HG03103 (cell line): Measurements from ENCODE around the gene UBASH3B.
"Not testable (repeated sequence)": the region's sequence is repeated elsewhere in the genome, so short reads cannot be mapped to it uniquely, and the experiment has no call there.

Source experiments
- ATAC-seq: cut with Tn5 transposase; IDR thresholded peaks from one replicate; pipeline ENCODE4 v1.9.1; 2021; ENCODE audit warnings: low read depth; ENCODE audit not compliant: unreplicated experiment

UBASH3B gene

DNA sequence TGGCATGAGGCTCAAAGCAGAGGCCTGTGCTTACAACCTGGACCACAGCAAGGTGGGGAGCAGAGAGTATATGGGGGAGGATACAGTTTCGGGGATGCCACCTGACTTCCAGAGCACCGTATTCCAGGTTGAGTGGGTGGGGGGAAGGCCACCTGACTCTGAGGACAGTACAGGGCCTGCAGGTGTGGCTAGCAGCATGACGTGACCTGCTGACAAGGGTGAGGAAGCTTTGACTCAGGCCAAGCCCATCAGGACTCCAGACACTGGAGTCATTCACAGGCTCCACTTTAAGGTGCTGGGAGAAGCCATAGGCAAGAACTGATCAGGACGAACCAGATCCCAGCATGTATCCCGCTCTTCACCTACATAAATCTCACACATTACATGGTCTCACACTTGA is 148.2 kb downstream of the UBASH3B start:
- ATAC-seq = no peak

DNA sequence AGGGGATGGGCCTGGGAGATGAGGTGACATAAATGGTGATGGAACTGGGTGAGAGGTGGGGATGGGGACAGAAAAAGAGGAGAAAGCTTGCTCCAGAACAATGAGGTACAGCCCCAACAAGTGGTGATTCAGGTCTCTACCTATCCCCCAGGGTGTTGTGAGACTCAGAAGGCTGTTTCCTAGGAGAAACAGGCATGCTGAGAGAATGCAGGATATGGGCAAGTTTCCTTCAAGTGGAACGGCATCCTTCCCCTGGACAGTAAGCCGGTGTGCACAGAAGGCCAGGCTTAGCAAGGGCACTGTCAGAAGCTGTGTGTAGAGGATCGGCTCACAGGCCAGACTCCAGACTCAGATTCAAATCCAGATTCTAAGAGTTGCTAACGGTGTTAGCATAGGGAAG is 148.6 kb downstream of the UBASH3B start:
- ATAC-seq = no peak

DNA sequence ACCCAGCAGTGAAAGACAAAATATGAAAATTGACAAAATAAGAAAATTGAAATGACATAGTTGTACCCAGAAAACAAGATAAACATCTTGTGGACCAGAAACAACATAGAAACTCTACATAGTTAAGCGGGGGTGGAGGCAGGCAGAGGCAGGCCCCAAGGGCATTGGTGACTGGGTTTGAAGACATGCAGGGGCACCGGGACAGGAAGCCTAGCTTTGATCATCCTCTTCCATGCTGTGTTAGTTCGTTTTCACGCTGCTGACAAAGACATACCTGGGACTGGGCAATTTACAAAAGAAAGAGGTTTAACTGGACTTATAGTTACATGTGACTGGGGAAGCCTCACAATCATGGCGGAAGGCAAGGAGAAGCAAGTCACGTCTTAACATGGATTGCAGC is 149.3 kb downstream of the UBASH3B start:
- no peak for ATAC-seq

DNA sequence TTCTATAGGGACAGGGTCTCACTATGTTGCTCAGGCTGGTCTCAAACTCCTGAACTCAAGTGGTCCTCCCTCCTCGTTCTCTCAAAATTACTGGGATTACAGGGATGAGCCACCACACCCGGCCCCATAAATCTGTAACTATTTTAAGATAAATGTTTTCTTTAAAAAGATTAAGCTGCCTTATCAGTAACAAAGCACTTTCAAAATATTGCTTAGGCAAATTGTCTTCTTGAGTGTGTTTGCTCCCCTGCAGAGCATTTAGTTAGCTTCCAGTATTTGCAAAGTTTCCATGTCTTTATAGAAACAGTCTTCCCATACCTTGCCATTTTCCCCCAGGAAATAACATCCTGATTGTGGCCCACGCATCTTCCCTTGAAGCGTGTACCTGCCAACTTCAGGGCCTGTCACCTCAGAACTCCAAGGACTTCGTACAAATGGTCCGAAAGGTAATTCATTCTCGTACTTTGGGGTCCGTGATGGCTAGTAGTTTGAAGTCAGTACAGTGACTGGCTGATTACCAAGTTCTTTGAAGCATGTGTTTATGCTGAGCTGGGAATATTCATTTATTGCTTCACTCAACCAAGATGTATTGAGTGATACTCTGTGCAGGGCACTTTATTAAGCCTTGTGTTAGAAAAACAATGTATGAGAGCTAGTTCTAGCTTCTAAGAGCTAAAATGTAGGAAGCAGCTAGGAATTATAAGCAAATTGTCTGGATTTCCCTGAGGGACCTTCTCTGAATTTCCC is 152.4 kb downstream of the UBASH3B start:
- ATAC-seq = no peak

DNA sequence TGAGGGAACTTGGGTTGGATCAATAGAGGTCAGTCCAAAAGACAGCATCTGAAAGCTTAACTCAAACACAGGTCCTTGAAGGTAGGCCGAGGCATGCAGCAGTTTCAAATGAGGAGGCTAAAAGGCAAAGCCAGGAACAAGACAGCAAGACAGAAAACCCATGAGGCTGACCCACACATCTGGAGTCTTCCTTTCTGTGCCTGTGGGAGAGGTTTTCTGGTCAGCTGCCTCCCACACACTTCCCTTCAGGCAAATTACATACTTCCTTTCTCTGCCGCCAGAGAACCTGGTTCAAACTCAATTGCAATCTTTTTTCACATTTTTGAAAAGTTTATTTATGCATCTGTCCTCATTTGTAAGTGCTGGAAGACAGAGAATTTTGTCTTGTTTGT is 153.0 kb downstream of the UBASH3B start:
- ATAC-seq = peak; percentile 75

DNA sequence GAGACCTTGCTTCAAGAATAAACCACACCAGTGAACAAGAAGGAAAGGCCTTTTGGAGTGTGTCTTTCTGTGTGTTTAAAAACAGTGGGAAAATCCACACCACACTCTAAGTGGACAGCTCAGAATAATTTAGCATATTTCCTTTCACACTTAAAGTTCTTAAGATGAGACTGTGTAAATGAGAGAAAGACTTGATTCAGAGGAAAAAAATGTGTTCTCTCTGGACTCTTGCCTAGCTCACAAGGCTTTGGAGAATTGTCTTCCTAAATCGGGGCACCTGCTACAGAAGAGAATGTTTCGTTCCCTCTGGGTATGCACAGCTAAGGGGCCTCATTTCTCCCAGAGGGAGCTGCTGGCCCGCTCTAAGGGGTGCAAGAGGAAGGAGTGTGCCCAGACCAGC is 154.3 kb downstream of the UBASH3B start:
- no peak for ATAC-seq

DNA sequence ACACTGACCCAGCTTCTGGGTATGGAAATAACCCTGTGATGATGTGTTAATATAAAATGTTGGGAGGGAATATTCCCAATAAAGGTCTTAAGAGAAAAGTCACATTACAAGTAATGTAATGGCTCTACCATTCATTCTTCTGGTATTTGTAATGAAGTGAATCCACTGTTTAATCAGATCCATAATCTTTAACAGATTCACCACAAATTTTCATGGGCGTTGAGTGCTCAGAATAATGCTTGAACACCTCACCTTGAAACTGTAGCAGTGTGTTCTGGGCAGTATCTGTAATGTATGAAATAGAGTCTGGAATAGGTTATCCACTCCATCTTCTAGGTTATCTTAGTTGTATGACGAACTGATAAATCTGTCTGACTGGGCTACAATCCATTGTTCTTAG is 156.2 kb downstream of the UBASH3B start:
- ATAC-seq = no peak

DNA sequence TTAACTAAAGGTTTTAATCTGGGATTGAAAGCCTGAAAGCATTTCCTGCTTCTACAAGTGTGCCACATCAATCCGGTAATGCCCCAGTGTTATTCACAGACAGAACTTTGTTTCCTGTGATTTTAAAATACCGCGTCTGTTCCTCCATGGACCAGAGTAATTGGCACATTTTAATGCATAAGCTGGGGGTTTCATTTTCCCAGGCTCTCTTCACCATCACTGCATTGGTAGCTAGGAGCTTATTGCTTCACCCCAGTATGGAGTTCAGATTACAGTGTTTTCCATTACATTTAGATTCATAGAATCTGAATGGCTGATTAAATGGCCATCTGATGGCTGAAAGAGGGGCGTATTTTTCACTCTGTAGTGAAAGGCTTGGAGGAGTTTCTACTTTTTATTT is 157.1 kb downstream of the UBASH3B start:
- no peak for ATAC-seq

DNA sequence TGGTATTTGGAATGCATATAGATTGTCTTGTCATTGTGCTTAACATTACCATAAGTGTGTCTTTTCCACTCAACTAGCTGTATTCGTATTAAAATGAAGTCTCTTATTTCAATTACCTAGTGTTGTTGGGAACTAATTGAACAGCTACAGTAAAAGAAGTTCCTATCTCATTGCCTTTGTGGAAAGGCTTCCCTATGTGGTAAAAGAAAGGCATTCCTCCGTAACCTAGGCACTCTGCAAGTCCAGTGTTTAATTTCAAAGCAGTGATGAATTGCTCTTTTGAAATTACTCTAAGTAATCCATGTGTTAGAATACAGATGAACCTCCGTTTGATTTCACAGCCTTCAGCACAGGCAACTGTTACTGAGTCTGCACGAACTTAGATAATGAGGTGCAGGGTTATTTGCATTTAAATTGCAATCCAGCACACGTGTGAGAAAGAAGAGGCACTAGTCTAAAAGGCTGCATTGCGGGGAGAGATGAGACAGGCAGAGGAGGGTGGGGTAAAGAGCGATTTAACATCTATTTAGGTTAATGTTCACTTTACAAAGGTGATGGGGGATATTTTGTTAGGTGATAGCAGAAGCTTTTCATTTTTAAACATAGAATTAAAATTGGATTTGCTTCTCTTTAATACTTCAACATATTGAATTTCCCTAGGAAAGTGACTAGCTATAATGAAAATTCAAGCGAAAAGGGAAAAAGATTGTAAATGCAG is 157.8 kb downstream of the UBASH3B start:
- ATAC-seq = no peak

DNA sequence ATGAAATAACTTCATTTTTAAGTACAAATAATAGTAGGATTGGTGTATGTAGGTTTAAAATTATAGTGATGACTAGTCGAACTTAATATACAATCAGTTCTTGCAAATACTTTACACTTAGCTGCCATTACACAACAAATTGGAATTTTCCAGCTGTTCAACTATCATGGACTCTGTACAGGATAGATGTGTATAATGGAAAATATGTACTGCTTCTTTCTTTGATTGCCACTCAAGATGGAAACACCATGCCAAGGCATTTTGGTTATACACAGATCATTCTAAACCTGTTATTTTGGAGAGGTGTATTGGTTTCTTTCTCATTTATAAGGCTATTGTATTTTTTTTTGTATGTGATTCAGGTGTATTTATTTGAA is 158.4 kb downstream of the UBASH3B start:
- no peak for ATAC-seq

DNA sequence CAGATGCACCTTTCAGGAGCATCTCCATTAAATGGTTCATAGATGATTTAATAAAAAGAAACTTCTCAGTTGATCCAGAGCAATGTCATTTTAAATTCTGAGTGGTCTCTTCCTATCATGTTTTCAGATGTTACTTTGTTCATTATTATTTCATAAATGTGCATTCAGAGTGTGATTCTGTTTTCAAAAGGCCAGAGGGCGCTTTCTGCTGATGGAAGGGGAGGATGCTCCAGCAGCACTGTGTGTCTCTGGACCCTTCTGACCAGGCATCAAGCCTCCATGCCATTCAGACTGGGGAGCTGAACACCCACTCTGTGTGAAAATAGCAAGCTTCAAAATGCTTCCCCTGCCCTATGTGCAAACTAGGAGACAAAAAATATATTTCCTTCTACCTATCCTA is 158.9 kb downstream of the UBASH3B start:
- no peak for ATAC-seq

DNA sequence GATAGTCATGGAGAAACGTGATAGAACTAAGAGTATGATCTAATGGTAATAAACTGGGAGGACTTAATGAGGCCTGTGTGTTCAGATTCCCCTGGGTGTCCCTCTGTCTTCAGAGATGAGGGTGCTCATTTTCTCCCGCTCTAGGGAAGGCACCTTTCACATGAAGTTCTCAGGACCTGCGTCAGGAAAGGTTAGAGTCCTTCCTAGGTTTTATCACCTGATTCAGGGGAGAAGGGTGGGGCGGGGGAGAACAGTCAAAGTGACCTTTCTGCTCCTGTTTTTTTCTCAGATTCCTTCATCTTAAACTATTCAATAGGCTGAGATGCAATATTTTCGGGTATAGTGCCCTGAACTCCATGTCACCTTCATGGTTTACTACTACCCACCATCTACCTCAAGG is 160.4 kb downstream of the UBASH3B start:
- no peak for ATAC-seq

DNA sequence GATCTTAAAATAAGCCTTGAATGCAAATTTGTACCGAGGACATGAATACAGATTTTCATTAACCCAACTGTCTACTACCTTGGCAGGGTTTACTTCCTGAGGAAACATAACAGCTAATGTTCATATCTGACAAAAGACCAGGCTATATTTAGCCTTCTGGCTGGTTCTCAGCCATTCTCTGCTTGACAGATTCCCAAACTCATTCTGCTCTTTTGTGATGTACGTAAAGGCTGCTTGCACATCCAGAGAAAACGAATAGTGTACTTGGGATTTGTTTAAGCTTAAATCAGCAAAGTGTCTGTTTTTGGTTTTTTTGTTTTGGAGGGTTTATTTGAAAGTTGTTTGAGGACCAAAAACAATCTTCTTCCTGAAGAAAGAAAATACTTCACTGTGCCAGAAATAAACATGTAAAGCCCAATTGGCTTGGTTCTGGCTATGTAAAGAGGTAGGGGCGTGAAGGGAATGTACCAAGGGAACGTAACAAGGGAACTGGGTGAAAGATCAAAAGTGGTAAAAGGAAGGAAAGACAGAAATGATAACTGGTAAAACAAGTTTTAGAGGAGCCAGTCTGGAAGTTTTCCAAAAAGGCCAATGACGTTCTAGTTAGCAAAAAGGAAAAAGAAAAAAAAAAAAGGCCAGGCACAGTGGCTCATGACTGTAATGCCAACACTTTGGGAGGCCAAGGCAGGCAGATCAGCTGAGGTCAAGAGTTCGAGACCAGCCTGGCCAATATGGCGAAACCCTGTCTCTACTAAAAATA is 161.4 kb downstream of the UBASH3B start:
- ATAC-seq = no peak

DNA sequence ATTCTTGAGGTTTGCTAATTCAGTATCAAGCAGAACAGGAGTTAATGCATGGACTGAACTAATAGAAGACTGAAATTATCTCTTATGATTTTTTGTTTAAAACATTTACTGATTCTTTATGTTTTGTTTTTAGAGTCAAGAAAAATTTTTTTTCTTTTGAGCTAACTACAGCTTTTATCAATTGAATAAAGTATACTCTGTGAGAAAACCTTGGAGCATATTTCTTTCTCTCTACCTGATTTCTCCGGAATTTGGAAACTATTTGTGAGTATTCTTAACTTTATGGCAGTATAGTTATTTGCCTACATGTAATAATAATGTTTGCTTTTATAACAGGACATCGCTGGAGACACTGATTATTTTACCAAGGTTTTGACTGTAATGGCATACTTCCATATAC is 164.6 kb downstream of the UBASH3B start:
- no peak for ATAC-seq

DNA sequence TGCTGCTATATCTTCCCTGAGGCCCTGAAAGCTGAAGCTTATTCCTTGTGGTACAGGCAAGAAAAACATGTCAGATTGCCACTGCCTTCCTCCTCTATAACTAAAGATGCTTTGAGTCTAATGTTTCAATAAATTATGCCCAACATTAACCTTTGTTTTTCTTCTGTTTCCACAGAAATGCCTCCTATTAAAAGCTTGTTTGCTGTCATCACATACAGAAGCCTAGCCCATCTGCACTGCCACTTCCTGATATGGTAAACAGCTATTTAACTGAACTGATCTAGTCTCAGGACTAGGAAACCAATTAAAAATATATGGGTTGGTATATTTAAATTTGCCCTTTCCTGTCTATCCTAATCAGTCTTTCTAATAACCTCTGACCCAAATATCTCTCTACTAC is 165.6 kb downstream of the UBASH3B start:
- no peak for ATAC-seq

DNA sequence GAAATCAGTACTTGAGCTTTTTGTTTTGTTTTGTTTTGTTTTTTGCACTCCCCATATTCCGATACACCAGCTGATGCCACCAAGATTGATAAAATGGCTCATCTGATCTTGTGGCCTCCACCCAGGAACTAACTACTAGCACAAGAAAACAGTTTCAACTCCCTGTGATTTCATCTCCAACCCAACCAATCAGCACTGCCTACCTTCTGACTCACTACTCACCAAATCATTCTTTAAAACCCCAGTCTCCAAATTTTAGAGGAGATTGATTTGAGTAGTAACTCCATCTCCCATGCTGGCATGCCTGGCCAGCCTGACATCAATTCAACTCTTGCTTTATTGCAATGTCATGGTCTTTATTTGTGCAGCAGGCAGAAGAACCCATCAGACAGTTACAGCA is 166.7 kb downstream of the UBASH3B start:
- no peak for ATAC-seq

DNA sequence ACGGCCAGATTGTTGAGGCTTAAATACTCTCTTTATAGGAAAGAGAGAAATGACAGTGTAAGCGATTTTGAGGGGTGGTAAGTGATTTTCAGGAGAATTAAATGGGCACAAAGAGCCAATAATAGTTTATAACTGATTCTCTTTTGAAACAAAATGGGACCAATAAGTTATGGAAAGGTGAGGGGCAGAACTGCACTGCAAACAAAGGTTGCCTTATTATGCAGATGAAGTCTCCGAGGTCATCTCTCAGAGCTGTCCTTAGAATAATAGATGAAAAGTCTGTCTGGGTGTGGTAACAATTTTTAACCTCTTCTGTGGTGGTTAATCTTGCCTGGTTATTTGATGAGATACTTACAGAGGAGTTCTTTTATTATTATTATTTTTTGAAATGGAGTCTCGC is 168.0 kb downstream of the UBASH3B start:
- ATAC-seq = no peak

DNA sequence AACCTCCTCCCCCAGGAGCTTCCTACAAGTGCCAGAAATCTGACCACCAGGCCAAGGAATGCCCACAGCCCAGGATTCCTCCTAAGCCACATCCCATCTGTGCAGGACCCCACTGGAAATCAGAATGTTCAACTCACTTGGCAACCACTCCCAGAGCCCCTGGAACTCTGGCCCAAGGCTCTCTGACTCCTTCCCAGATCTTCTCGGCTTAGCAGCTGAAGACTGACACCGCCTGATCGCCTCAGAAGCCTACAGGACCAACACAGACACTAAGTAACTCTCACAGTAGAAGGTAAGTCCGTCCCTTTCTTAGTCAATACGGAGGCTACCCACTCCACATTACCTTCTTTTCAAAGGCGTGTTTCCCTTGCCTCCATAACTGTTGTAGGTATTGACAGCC is 173.8 kb downstream of the UBASH3B start:
- ATAC-seq = not testable (repeated sequence)

DNA sequence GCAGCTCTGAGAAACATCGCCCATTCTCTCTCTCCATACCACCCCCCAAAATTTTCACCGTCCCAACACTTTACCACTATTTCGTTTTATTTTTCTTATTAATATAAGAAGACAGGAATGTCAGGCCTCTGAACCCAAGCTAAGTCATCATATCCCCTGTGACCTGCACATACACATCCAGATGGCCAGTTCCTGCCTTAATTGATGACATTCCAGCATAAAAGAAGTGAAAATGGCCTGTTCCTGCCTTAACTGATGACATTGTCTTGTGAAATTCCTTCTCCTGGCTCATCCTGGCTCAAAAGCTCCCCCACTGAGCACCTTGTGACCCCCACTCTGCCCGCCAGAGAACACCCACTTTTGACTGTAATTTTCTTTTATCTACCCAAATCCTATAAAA is 176.8 kb downstream of the UBASH3B start:
- not testable (repeated sequence) for ATAC-seq

DNA sequence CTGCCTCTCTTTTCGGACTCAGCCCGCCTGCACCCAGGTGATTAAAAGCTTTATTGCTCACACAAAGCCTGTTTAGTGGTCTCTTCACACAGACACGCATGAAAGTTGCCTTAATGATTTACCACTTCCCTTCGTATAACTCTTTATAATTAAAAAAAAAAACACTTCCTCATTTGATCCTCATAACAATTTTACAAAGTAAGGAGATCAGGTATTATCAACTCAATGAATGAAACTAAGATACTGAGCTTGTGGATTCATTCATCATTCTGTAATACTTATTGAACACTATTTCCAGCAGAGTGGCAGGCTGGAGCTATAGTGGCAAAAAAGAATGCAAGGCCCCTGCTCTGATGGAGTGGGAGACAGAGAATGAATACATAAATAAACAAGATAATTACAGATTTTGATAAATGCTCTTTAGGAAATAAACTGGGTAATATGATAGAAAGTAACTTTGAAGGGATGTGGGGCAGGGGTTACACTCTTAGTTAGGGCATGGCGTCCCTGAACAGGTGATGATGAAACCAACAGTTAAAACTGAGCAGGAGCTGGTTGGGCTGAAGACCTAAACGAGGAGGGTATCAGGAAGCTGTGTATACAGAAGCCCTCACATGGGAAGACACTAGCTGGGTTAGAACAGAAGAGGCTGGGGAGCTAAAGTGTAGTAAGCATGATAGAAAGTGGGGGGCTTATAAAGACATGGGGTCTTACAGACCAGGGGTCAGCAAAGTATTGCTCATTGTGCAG is 177.4 kb downstream of the UBASH3B start:
- ATAC-seq = no peak
